T-cell (primary cell): ENCODE results near the gene SPAG7. TPM values are rescaled to one million over a fixed set of nuclear protein-coding genes. Genes with fewer than 3 reads are reported as not detected.

Source experiments
- ATAC-seq, 4 experiments: fragments of 200-7000 bp in 3 of 4; fragments of 150-1000 bp in 1 of 4; cut with Tn5 transposase; replicated peaks in 1 of 4; 1 replicate in 3 of 4; 2 replicates in 1 of 4; pipeline ENCODE4 v1.10.0; 2021; ENCODE audit warnings: moderate library complexity in 3 of 4, mild to moderate bottlenecking in 2 of 4, moderate number of reproducible peaks in 1 of 4
- CTCF ChIA-PET, 2 donors: fragments of 300-600 bp; sonication (Branson Sonifier 250); formaldehyde crosslinking; loops; one replicate each; lab custom pipeline; 2022; ENCODE audit warnings: antibody characterized with exemption in 2 of 2; lab: Charles Lee
- POLR2A ChIA-PET, 2 donors: fragments of 300-600 bp; sonication (Branson Sonifier 250); formaldehyde crosslinking; loops; one replicate each; lab custom pipeline; 2022; ENCODE audit warnings: antibody characterized with exemption in 2 of 2; lab: Charles Lee
- DNase-seq, 35 experiments: peaks; one replicate each; pipeline versions ENCODE4 v3.0.0 to v3.0.0-alpha.2; 2013 to 2023
- H3K27ac ChIP-seq: one replicate; pipeline ENCODE4 v1.5.1; 2013; ENCODE audit warnings: low read length
- H3K27me3 ChIP-seq, 2 experiments: replicated peaks in 1 of 2; 1 replicate in 1 of 2; 2 replicates in 1 of 2; pipeline versions ENCODE4 v1.6.1 to v1.7.0; 2013; ENCODE audit warnings: low read length in 1 of 2, mixed read lengths in 1 of 2; ENCODE audit not compliant: control insufficient read depth in 2 of 2, insufficient read depth in 2 of 2; ENCODE audit errors: extremely low read depth in 1 of 2
- H3K36me3 ChIP-seq, 2 donors: 1 replicate in 1 of 2; 2 replicates in 1 of 2; pipeline versions ENCODE4 v1.6.1 to v1.7.0; 2013; ENCODE audit warnings: low read length in 1 of 2; ENCODE audit not compliant: control insufficient read depth in 2 of 2, insufficient read depth in 1 of 2; ENCODE audit errors: extremely low read depth in 1 of 2
- H3K4me1 ChIP-seq, 2 experiments: 1 replicate in 1 of 2; 2 replicates in 1 of 2; pipeline versions ENCODE4 v1.6.1 to v1.7.0; 2013; ENCODE audit warnings: low read length in 2 of 2, mixed read lengths in 1 of 2; ENCODE audit not compliant: insufficient read depth in 2 of 2, control insufficient read depth in 1 of 2; ENCODE audit errors: extremely low read depth in 1 of 2
- H3K4me3 ChIP-seq, 2 donors: 1 replicate in 1 of 2; 2 replicates in 1 of 2; pipeline versions ENCODE4 v1.5.1 to v1.7.0; 2013; ENCODE audit warnings: mild to moderate bottlenecking in 2 of 2, low read length in 1 of 2, moderate library complexity in 1 of 2; ENCODE audit not compliant: control insufficient read depth in 1 of 2; ENCODE audit errors: extremely low read depth in 1 of 2
- H3K9me3 ChIP-seq: 2 replicates; pipeline ENCODE4 v1.7.0; 2013
- H3K27ac Mint-ChIP-seq, 2 donors: one replicate each; pipeline ENCODE4 v1.8.0; 2020 to 2021; ENCODE audit warnings: mild to moderate bottlenecking in 2 of 2, mixed read lengths in 2 of 2
- H3K27me3 Mint-ChIP-seq, 2 donors: one replicate each; pipeline ENCODE4 v1.8.0; 2021 to 2022; ENCODE audit warnings: mixed read lengths in 2 of 2
- H3K36me3 Mint-ChIP-seq: one replicate; pipeline ENCODE4 v1.8.0; 2021; ENCODE audit warnings: mixed read lengths
- H3K4me1 Mint-ChIP-seq, 3 donors: one replicate each; pipeline ENCODE4 v1.8.0; 2020 to 2022; ENCODE audit warnings: mixed read lengths in 3 of 3, mild to moderate bottlenecking in 1 of 3
- H3K4me3 Mint-ChIP-seq, 3 donors: one replicate each; pipeline ENCODE4 v1.8.0; 2020 to 2022; ENCODE audit warnings: mild to moderate bottlenecking in 3 of 3, mixed read lengths in 3 of 3, moderate library complexity in 3 of 3
- H3K9me3 Mint-ChIP-seq, 3 donors: one replicate each; pipeline ENCODE4 v1.8.0; 2020 to 2022; ENCODE audit warnings: mixed read lengths in 3 of 3
- WGBS: methylation state at CpG from one replicate; pipeline ENCODE4 v1.1.5; 2013; ENCODE audit warnings: missing lambda C conversion rate; ENCODE audit not compliant: insufficient coverage; 5-methylcytosine and 5-hydroxymethylcytosine counted together
- total RNA-seq, 35 experiments: library from RNA in 6 of 35; stranded (reverse) in 6 of 35; fragments of 120-200 nt in 1 of 35; gene quantifications; one replicate each; pipeline versions ENCODE4 v1.2.1 to v1.2.4 and lab custom pipeline; 2013 to 2026

SPAG7 gene, protein sequence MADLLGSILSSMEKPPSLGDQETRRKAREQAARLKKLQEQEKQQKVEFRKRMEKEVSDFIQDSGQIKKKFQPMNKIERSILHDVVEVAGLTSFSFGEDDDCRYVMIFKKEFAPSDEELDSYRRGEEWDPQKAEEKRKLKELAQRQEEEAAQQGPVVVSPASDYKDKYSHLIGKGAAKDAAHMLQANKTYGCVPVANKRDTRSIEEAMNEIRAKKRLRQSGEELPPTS
- total RNA-seq (10 to 100 TPM; 36.4 to 65.6 (median 55.8) TPM), total RNA-seq (lab: John Stamatoyannopoulos, UW) (22.4 to 58.6 (median 35.9) reads per million in 29 experiments)
- total RNA-seq (2013): 47.9 TPM

GRCh38 chr17:4967539-4968485, at the start of gene SPAG7:
Gene SPAG7 (minus strand): TSS chr17:4967817. CDS start chr17:4967804, 13 bp downstream.
- no peak within 1 kb of the TSS for H3K4me3 Mint-ChIP-seq
- POLR2A ChIA-PET: interaction anchor here (0.5 to 1.9 kb wide), 8 partner anchors 16 to 314 kb away, joined by 3 to 8 read pairs (median 4); partner anchors contain the start of genes C17orf107 (in 1 of the 2), CAMTA2 (in 1 of the 2), RNF167 (in 1 of the 2) and SLC25A11 (in 1 of the 2)
- H3K27me3 Mint-ChIP-seq: no peaks in the 10 kb centered on the region
- peaks cover 0 to 20% of the 10 kb centered on the region in 2 donors for H3K36me3 ChIP-seq
- under 1% methylated on average over 53 of the region's 66 CpGs for WGBS
- peaks cover 5 to 36% of the 10 kb centered on the region in 2 experiments for H3K4me1 ChIP-seq
- peaks cover 19% of the 10 kb centered on the region for H3K36me3 Mint-ChIP-seq
- H3K27me3 ChIP-seq: no peaks in the 10 kb centered on the region
- ATAC-seq (peak; percentile 67 to 76 (median 67)), DNase-seq (peak; percentile 80 to 98 (median 90))
- peaks cover 14 to 32% (median 23%) of the 10 kb centered on the region in 3 donors for H3K4me1 Mint-ChIP-seq
- H3K27ac ChIP-seq: peak within 1 kb of the TSS; percentile 70
- no peaks in the 10 kb centered on the region for H3K9me3 ChIP-seq
- H3K9me3 Mint-ChIP-seq: no peaks in the 10 kb centered on the region
- CTCF ChIA-PET: interaction anchor here in 1 of 2 donors (0.5 to 1.8 kb wide), 17 partner anchors 10 to 824 kb away, joined by 3 to 19 read pairs (median 4); partner anchors contain the start of genes ARRB2, C17orf107, CAMTA2 and CHRNE
- H3K27ac Mint-ChIP-seq: no peak within 1 kb of the TSS
- H3K4me3 ChIP-seq: peak within 1 kb of the TSS; percentile 74 to 81

- no peak overlapping the region for H3K4me3 ChIP-seq
- H3K27ac ChIP-seq: no peak overlapping the region
- Mint-ChIP-seq H3K4me1 (peaks cover 5 to 10% (median 7%) of the 10 kb centered on the region in 3 donors), H3K27me3 (no peaks in the 10 kb centered on the region), H3K9me3 (no peaks in the 10 kb centered on the region), H3K4me3 (no peak overlapping the region), H3K36me3 (peaks cover 23% of the 10 kb centered on the region), H3K27ac (no peak overlapping the region)
- peaks cover 0 to 6% of the 10 kb centered on the region in 2 experiments for H3K4me1 ChIP-seq
- ChIA-PET CTCF (no interaction called here), POLR2A (no interaction called here)
- H3K27me3 ChIP-seq: no peaks in the 10 kb centered on the region
- H3K36me3 ChIP-seq: peaks cover 10 to 14% of the 10 kb centered on the region in 2 donors
- 100% methylated on average over 3 of the region's 4 CpGs for WGBS
- DNase-seq (no peak), ATAC-seq (no peak)
- H3K9me3 ChIP-seq: no peaks in the 10 kb centered on the region
These were observed 46.7 kb upstream of the SPAG7 start for GRCh38 chr17:5014357-5014756.

- Histone ChIP-seq H3K36me3 (peaks cover 13 to 26% of the 10 kb centered on the region in 2 donors), H3K27me3 (no peaks in the 10 kb centered on the region), H3K4me3 (no peak overlapping the region), H3K4me1 (peaks cover 0 to 5% of the 10 kb centered on the region in 2 experiments), H3K9me3 (no peaks in the 10 kb centered on the region), H3K27ac (no peak overlapping the region)
- 43% methylated on average over 6 of the region's 6 CpGs for WGBS
- peaks cover 0 to 2% (median 2%) of the 10 kb centered on the region in 3 donors for H3K4me1 Mint-ChIP-seq
- no peak overlapping the region for H3K27ac Mint-ChIP-seq
- POLR2A ChIA-PET: no interaction called here
- CTCF ChIA-PET: interaction anchor here in 1 of 2 donors (0.5 kb wide), 1 partner anchor 132 kb away, joined by 3 read pairs; no protein-coding TSS in a partner anchor
- ATAC-seq (no peak), DNase-seq (no peak)
- no peaks in the 10 kb centered on the region for H3K9me3 Mint-ChIP-seq
- no peaks in the 10 kb centered on the region for H3K27me3 Mint-ChIP-seq
- H3K36me3 Mint-ChIP-seq: peaks cover 41% of the 10 kb centered on the region
- H3K4me3 Mint-ChIP-seq: no peak overlapping the region
These were observed 44.3 kb upstream of the SPAG7 start for GRCh38 chr17:5011928-5012327.

- no peak for ATAC-seq
- Histone ChIP-seq H3K4me3 (no peak overlapping the region), H3K27ac (no peak overlapping the region), H3K9me3 (no peaks in the 10 kb centered on the region), H3K36me3 (peaks cover 16 to 44% of the 10 kb centered on the region in 2 donors), H3K4me1 (peaks cover 4 to 15% of the 10 kb centered on the region in 2 experiments), H3K27me3 (no peaks in the 10 kb centered on the region)
- Mint-ChIP-seq H3K4me3 (no peak overlapping the region), H3K27ac (no peak overlapping the region), H3K36me3 (peaks cover 58% of the 10 kb centered on the region), H3K4me1 (peaks cover 18 to 20% (median 19%) of the 10 kb centered on the region in 3 donors), H3K27me3 (no peaks in the 10 kb centered on the region), H3K9me3 (no peaks in the 10 kb centered on the region)
- ChIA-PET POLR2A (interaction anchor here in 1 of 2 donors (0.6 kb wide), 1 partner anchor 43 kb away, joined by 6 read pairs; no protein-coding TSS in a partner anchor), CTCF (no interaction called here)
- no peak for DNase-seq
- WGBS: 99% methylated on average over 16 of the region's 18 CpGs
These were observed 35.7 kb upstream of the SPAG7 start for GRCh38 chr17:5003214-5003867.

DNA sequence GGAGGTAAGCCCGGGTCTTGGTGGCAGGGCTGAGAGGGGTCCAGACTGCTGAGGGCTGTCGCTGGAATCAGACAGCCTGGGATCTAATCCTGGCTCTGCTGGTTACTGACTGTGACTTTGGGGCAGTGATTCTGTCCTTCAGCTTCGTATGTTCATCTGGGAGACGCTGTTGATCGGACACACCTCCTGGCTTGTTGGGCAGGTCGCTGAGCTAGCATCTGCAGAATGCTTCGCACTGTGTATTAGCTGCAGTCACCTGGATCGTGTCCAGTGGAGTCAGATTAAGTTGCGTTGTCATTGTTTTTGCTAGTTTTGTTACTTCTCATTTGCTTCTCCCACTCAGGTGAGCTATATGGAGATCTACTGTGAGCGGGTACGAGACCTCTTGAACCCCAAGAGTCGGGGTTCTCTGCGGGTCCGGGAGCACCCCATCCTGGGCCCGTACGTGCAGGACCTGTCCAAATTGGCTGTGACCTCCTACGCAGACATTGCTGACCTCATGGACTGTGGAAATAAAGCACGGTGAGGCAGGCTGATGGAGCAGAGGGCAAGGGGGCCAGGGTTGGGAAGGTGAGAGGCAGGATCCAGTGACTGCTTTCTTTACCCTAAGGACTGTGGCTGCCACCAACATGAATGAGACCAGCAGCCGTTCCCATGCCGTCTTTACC, 34.6 kb upstream of the SPAG7 start:
- ATAC-seq (no peak), DNase-seq (no peak)
- H3K36me3 Mint-ChIP-seq: peaks cover 50% of the 10 kb centered on the region
- H3K9me3 Mint-ChIP-seq: no peaks in the 10 kb centered on the region
- H3K4me3 Mint-ChIP-seq: no peak overlapping the region
- no peak overlapping the region for H3K27ac ChIP-seq
- ChIA-PET CTCF (no interaction called here), POLR2A (no interaction called here)
- 97% methylated on average over 20 of the region's 20 CpGs for WGBS
- H3K36me3 ChIP-seq: peaks cover 16 to 34% of the 10 kb centered on the region in 2 donors
- no peak overlapping the region for H3K4me3 ChIP-seq
- H3K9me3 ChIP-seq: no peaks in the 10 kb centered on the region
- no peak overlapping the region for H3K27ac Mint-ChIP-seq
- peaks cover 4 to 18% of the 10 kb centered on the region in 2 experiments for H3K4me1 ChIP-seq
- no peaks in the 10 kb centered on the region for H3K27me3 Mint-ChIP-seq
- no peaks in the 10 kb centered on the region for H3K27me3 ChIP-seq
- peaks cover 19 to 20% (median 20%) of the 10 kb centered on the region in 3 donors for H3K4me1 Mint-ChIP-seq
